HFFc6 (cell line): ENCODE data around the gene DHRS1. TPM values are rescaled to one million over a fixed set of nuclear protein-coding genes. Genes with fewer than 3 reads are reported as not detected.
A peak's percentile ranks its signal among the peaks of the same experiment; 100 is the strongest.
"Not testable (repeated sequence)": the region's sequence is repeated elsewhere in the genome, so short reads cannot be mapped to it uniquely, and the experiment has no call there.

Experiments
- DNase-seq: peaks from one replicate; pipeline ENCODE4 v3.0.0-alpha.2; 2018
- H3K27ac Mint-ChIP-seq: 2 replicates; pipeline ENCODE4 v1.8.0; 2020; ENCODE audit warnings: mild to moderate bottlenecking, mixed read lengths
- H3K27me3 Mint-ChIP-seq: 2 replicates; pipeline ENCODE4 v1.8.0; 2021; ENCODE audit warnings: mild to moderate bottlenecking, moderate library complexity, mixed read lengths; ENCODE audit not compliant: insufficient read depth
- H3K36me3 Mint-ChIP-seq: 2 replicates; pipeline ENCODE4 v1.8.0; 2021; ENCODE audit warnings: low read depth, mixed read lengths
- H3K4me1 Mint-ChIP-seq: 2 replicates; pipeline ENCODE4 v1.8.0; 2020; ENCODE audit warnings: low read depth, mixed read lengths
- H3K4me3 Mint-ChIP-seq: 2 replicates; pipeline ENCODE4 v1.8.0; 2020; ENCODE audit warnings: mild to moderate bottlenecking, moderate library complexity, mixed read lengths
- H3K9me3 Mint-ChIP-seq: 2 replicates; pipeline ENCODE4 v1.8.0; 2020; ENCODE audit warnings: mild to moderate bottlenecking, mixed read lengths
- total RNA-seq, 6 experiments: library from RNA; stranded (reverse); fragmentation: NEBNext Ultra II Directional; extraction: Animal tissue kit (Norgen Biotek cat#: 25700); gene quantifications; 2 replicates in 1 of 6; 3 replicates in 5 of 6; pipeline ENCODE4 v1.2.3, GENCODE V29; 2021
- TF ChIP-seq, protein P1 (sequence below): fragments of 200-600 bp; sonication (generic); IDR thresholded peaks from 2 replicates; pipeline ENCODE4 v1.5.0; 2021; ENCODE audit warnings: antibody characterized with exemption, mild to moderate bottlenecking

DHRS1 gene
- total RNA-seq, 6 experiments from 2014 or later = 32.9 to 42.2 (median 39.1) TPM

DNA sequence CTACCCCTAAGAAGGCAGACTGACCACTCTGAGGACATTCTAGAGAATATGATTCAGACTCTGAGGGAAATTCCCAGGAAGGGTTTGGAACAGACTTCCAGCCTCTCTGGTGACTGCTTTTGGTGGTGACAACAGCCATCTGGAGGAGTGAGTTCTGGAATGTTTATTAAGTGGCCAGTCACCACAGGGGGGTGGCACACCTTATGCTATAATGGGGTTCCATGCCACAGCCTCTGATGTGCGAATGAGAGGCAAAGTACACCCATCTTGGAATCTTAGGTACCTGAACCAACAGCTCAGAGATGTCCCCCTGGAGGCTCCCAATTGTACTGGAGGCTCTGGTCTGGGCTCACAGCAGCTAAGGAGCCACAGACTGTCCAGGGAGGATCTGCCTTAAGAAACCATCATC lies 47.7 kb downstream of the DHRS1 start:
- no peaks in the 10 kb centered on the region for H3K9me3 Mint-ChIP-seq
- peaks cover 15% of the 10 kb centered on the region for H3K4me1 Mint-ChIP-seq
- H3K27me3 Mint-ChIP-seq = peaks cover 6% of the 10 kb centered on the region; the same call in 1 of the 2 replicates
- peak; percentile 38 for DNase-seq
- TF ChIP-seq, protein P1, sequence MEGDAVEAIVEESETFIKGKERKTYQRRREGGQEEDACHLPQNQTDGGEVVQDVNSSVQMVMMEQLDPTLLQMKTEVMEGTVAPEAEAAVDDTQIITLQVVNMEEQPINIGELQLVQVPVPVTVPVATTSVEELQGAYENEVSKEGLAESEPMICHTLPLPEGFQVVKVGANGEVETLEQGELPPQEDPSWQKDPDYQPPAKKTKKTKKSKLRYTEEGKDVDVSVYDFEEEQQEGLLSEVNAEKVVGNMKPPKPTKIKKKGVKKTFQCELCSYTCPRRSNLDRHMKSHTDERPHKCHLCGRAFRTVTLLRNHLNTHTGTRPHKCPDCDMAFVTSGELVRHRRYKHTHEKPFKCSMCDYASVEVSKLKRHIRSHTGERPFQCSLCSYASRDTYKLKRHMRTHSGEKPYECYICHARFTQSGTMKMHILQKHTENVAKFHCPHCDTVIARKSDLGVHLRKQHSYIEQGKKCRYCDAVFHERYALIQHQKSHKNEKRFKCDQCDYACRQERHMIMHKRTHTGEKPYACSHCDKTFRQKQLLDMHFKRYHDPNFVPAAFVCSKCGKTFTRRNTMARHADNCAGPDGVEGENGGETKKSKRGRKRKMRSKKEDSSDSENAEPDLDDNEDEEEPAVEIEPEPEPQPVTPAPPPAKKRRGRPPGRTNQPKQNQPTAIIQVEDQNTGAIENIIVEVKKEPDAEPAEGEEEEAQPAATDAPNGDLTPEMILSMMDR = peak; percentile 43
- no peak overlapping the region for H3K4me3 Mint-ChIP-seq
- H3K36me3 Mint-ChIP-seq = no peaks in the 10 kb centered on the region
- H3K27ac Mint-ChIP-seq = peak overlapping the region; percentile 27

DNA sequence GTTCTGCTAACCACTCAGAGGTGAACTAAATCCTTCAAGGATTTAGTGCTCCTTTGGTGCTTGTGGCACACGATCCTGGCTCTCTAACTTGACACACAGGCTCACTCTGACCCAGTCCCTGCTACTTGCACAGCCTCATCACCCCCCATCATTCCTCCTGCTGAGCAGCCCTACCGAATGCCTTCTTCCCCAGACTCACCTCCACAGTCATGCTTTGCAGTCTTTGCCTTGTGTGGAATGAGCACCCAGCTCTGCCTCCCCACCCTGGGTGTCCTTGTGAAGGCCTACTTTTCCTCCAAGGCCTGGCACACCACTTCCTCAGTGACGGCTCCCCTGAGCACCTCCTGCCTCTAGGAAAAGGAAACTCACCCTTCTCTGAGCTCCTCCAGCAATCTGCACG lies 49.2 kb downstream of the DHRS1 start:
- no peaks in the 10 kb centered on the region for H3K9me3 Mint-ChIP-seq
- DNase-seq = no peak
- H3K4me1 Mint-ChIP-seq = peaks cover 17% of the 10 kb centered on the region
- H3K27ac Mint-ChIP-seq = 0 out of 2 replicates have a peak overlapping the region, but pooled peaks have one; percentile 1
- H3K4me3 Mint-ChIP-seq = no peak overlapping the region
- peaks cover 6% of the 10 kb centered on the region; the same call in 1 of the 2 replicates for H3K27me3 Mint-ChIP-seq
- no peaks in the 10 kb centered on the region for H3K36me3 Mint-ChIP-seq
- TF ChIP-seq, protein P1 = no peak

DNA sequence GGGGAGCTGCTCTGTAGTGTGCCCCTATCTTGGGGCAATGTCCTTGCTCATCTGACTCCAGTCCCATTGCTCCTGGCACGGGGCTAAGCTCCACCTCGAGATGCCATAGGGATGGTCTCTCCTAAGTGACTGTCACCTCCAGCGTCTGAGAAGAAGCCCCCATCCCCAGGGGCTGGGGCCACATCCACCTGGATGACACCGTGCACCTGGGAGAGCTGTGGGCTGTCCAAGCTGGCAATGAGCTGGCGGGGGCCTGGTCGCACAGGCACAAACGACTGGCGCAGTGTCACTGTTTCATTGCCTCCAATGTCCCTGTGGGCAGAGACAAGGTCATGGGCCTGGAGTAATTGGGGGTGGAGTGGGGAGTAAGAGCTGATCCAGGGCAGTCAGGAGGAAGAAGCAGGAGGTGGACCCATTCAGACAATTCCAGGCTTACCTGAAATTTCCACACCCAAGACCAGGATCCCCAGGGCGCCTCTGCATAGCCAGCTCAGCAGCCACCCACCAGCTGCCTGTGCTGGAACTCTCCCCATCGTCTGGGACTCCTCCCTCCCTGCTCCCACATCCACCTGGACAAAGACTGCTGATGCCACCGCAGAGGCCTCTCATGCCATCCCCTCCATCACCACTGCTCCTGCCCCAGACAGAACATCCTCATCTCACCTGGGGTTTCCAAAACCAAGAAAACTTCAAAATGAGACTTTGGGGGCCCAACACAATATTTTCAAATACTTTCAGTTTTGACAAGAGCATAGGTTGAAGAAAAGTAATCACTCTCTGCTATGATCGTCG lies 50.2 kb downstream of the DHRS1 start:
- Mint-ChIP-seq H3K27ac (no peak overlapping the region), H3K4me1 (peaks cover 22% of the 10 kb centered on the region), H3K4me3 (no peak overlapping the region), H3K27me3 (peaks cover 4% of the 10 kb centered on the region; the same call in 1 of the 2 replicates), H3K36me3 (no peaks in the 10 kb centered on the region), H3K9me3 (no peaks in the 10 kb centered on the region)
- TF ChIP-seq, protein P1 = no peak
- no peak for DNase-seq

GRCh38 chr14:24247422-24247821 lies 52.2 kb downstream of the DHRS1 start:
- no peak overlapping the region for H3K27ac Mint-ChIP-seq
- DNase-seq = no peak
- TF ChIP-seq, protein P1 = no peak
- H3K4me3 Mint-ChIP-seq = no peak overlapping the region
- H3K27me3 Mint-ChIP-seq = peaks cover 4% of the 10 kb centered on the region; the same call in 1 of the 2 replicates
- H3K4me1 Mint-ChIP-seq = peaks cover 34% of the 10 kb centered on the region
- no peaks in the 10 kb centered on the region for H3K36me3 Mint-ChIP-seq
- H3K9me3 Mint-ChIP-seq = no peaks in the 10 kb centered on the region

- TF ChIP-seq, protein P1 = no peak
- no peaks in the 10 kb centered on the region for H3K9me3 Mint-ChIP-seq
- H3K27me3 Mint-ChIP-seq = peaks cover 6% of the 10 kb centered on the region
- peaks cover 30% of the 10 kb centered on the region for H3K4me1 Mint-ChIP-seq
- H3K27ac Mint-ChIP-seq = peak overlapping the region; percentile 27; the same call in 1 of the 2 replicates
- H3K36me3 Mint-ChIP-seq = no peaks in the 10 kb centered on the region
- DNase-seq = no peak
- peak overlapping the region; percentile 29 for H3K4me3 Mint-ChIP-seq
Measured at GRCh38 chr14:24246765-24247212, 52.8 kb downstream of the DHRS1 start.

- H3K9me3 Mint-ChIP-seq, H3K27me3 Mint-ChIP-seq, H3K36me3 Mint-ChIP-seq, H3K4me3 Mint-ChIP-seq, H3K27ac Mint-ChIP-seq, DNase-seq: not testable (repeated sequence)
- H3K4me1 Mint-ChIP-seq = peaks cover 38% of the 10 kb centered on the region
Measured at GRCh38 chr14:24245350-24245749, 54.2 kb downstream of the DHRS1 start.
